ENCODE data around the gene RAET1E.

The RAET1E gene

DNA sequence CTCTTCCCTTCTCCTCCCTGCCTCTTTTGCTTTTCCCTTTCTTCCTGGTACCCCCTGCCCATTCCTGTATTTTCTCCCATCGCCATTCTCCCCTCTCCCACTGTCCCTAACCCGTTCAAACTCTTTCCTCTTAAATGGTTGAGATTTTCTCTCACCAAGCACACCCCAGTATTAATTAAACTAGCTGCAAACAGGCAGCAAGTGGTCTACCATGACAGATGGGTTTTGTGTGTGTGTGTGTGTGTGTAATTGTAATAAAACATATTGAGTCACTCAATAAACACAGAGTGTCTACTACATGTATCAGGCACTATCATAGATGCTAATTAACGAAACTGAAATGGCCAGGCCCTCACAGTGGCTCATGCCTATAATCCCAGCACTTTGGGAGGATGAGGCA lies 6.7 kb downstream of the RAET1E start:
- DNase-seq (ENCODE audit: low read depth in 2 of 2, low spot score in 1 of 2): no peak

DNA sequence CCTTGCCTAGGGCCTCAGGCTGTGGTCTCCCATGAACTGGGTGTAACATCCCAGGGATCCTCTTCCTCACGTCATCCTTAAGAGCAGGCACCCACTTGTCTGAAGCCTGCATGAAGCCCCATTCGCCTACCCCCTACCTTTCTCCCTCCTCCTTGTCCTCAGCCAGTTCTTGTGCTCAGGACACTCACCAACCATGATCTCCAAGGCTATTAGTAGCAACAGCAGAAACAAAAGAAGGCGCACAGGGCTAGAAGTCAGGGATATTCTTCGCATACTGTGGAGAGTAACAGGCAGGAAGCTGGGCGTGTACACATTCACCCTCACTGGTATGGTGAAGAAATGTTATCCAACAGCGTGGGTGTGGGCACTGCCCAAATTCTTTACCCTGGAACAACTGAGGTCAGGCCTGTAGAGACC lies 7.3 kb downstream of the RAET1E start:
- DNase-seq (ENCODE audit: low read depth in 2 of 2, low spot score in 1 of 2): no peak

DNA sequence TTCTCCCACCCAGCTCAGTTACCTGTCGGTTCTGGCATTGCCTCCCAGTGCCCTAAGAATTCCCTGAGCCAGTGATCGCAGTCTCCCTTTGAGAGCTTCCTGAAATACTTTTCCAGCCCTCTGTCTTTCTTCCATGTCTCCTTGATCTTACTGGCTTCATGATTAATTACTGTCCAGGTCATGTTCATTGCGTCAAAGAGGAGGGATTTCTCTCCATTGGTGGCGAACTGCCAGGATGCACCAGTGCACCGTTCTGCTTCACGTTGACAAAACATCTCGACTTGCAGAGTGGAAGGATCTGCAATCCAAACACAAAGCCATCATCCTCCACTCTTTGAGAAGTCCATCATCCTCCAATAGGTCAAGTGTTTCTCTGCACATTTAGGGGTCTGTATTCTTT lies 8.6 kb downstream of the RAET1E start:
- no peak for DNase-seq (ENCODE audit: low read depth in 2 of 2, low spot score in 1 of 2)

DNA sequence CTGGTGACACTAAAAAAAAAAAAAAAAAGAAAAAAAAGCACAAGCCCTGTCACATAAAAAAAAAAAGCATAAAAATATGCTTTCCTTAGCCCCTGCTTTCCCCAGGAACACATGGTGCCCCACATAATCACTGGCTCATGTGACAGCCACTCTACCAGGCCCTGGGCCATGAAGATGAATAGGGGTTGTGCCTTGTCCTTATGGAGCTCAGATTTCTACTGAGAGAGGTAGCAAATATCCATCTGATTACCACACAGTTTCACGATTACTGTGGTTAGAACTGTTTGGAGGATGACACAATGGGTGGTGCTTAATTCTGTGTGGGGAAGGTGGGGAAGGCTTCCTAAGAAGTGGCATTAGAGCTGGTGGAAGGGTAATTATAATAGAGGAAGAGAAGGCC lies 9.3 kb downstream of the RAET1E start:
- no peak for DNase-seq (ENCODE audit: low read depth in 2 of 2, low spot score in 1 of 2)

DNA sequence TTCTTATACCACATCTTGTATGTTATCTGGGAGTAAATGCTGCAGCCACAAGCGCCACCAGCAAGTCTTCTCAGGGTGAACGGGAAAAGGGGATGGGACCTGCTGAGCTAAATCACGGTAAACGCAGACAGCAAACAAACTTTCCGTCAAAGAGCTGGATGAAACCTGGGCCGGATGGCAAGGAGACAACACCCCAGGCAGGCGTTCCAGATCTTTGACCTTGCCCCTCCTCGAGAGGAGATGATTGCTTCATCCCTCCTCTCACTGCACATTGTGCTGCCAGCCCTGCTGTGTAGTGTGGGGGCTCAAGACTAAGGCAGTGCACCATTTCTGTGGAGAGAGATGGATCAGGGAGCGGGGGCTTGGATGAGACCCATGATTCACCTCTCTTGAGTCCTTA lies 9.8 kb downstream of the RAET1E start:
- DNase-seq (ENCODE audit: low read depth in 2 of 2, low spot score in 1 of 2): no peak

DNA sequence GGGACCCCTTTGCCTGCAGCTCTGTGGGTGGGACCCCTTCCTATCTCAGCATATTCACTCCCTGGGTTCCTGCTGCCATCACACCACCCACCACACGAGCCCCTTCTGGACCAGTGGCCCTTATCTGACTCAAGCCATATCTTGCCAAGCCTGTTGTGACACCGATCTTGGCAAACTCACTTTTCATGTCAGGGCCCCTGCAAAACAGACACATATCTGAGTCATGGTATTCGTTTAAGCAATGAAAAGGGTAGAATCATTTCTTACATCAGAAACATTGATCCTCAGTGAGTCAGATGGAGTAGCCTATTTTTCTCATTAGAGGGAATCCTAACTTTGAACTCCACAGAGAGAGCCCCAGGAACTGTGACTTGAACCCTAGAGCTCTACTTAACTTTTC lies 10.6 kb downstream of the RAET1E start:
- no peak for DNase-seq (ENCODE audit: low read depth in 2 of 2, low spot score in 1 of 2)

DNA sequence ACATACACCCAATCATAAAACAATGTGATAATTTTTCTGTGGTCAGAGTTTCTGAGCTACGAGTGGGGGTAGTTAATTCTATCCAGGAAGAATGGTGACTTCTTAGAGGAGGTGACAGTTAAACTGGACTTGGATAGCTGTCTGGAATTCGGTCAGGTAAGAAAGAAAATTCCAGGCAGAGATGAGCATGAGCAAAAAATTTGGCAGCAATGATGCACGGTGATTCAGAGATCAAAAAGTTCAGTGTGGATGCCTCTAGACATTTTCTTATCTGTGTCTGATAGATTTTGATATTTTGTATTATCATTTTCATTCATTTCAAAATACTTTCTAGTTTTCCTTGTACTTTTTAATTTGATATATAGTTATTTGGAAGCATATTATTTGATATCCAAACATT lies 12.0 kb downstream of the RAET1E start:
- no peak for DNase-seq (ENCODE audit: low read depth in 2 of 2, low spot score in 1 of 2)

DNA sequence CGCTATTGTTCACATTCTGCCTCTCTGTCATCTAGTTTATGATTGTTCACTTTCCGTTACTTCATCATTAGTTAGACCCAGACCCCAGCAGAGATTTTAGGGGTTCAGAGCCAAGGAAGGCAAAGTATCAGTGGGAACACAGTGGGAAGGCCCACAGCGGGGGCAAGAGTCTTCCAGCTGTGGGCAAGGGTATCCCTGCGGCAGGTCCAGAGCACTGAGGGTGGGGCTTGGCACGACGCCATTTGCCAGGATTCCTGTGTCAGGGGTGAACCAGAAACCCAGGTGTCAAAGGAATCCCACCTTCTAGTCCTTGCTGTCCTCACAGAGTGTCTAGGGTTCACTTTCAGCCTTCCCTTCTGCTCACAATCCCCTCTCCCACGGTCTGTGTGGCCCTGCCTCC lies 13.3 kb downstream of the RAET1E start:
- no peak for DNase-seq (ENCODE audit: low read depth in 2 of 2, low spot score in 1 of 2)

DNA sequence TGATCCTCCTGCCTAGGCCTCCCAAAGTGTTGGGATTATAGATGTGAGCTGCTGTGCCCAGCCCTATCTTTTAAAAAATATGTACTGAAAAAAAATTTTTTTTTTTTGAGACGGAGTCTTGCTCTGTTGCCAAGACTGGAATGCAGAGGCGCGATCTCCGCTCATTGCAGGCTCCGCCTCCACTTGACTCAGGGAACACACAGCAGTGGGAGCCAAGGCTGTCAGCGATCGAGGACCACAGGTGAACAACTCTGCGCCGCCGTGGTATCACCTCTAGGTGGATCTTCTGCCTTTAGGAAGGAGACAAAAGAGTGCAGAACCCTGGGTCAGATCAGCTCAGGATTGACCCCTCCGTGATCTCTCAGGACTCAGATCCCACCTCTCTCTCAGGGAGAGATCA lies 13.7 kb downstream of the RAET1E start:
- DNase-seq (ENCODE audit: low read depth in 2 of 2, low spot score in 1 of 2): no peak

DNA sequence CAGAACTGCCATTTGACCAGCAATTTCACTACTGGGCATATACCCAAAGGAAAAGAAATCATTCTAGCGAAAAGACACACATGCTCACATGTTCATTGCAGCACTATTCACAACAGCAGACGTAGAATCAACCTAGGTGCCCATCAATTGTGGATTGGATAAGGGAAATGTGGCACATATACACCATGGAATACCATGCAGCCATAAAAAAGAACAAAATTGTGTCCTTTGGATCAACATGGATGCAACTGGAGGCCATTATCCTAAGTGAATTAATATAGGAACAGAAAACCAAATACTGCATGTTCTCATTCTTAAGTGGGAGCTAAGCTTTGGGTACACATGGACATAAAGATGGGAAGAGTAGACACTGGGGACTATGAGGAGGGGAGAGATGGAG lies 16.1 kb downstream of the RAET1E start:
- DNase-seq (ENCODE audit: low read depth in 2 of 2, low spot score in 1 of 2): no peak

DNA sequence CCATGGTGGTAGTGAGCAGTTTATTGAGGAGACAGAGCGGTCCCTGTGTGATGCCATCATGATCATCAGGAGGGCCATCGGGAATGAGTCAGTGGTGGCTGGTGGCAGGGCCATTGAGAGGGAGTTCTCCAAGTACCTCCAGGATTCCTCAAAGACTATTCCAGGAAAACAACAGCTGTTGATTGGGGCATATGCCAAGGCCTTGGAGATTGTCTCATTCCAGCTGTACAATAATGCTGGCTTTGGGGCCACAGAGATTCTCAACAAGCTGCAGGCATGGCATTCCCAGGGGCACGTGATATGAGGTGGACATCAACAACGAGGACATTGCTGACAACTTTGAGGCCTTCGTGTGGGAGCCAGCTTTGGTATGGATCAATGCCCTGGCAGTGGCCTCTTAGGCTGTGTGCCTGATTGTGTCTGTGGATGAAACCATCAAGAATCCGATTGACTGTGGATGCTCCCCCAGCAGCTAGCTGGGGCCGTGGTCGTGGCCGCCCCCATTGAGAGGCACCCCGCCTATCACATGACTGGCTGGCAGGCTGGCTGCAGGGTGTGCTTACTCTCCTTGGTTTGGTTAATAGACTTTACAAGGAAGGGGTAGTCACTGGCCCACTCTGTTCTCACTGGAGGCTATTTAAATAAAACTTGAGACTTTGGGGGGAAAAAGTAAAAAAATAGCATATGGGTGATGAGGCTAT lies 16.7 kb downstream of the RAET1E start:
- no peak for DNase-seq (ENCODE audit: low read depth in 2 of 2, low spot score in 1 of 2)

DNA sequence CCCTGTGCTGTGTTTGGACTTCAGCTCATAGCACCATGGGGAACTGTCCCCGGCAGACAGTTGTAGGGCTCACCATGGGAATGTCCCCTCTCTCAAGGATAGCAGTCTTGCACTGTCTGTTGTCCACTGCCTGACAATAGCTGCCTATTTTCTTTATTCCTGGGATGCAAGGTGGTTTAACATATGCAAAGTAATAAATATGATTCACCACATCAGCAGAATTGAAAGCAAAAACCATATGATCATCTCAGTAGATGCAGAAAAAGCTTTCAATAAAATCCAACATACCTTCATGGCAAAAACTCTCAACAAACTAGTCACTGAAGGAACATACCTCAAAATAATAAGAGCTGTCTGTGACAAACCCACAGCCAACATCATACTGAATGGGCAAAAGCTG lies 20.3 kb downstream of the RAET1E start:
- no peak for DNase-seq (ENCODE audit: low read depth in 2 of 2, low spot score in 1 of 2)

DNA sequence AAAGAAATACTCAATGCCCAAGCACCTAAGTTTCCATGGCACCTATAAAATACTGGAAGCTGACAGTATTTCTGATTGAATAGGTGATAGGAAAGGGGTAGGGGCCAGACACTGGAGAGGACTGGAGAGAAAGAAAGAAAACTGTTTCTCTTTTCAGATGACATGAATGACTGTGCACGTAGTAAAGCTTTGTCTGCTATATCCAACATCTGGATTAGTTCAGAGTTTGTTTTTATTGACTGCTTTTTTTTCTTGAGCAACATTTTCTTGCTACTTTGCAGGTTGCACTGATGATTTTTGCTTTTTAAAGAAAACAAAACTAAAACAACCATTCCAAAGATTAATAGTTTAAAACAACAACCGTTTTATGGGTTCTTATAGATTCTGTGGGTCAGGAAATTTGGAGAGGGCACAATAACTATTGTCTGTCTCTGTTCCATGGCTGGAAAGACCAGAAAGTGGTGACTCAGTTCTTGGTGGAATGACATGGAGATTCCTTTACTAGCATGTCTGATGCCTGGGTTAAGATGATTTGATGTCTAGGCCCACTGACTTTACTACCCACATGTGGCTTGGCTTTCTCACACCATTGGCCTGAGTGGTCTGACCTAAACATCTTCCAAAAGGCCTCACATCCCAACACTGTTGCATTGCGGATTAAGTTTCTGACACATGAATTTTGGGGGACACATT lies 21.5 kb downstream of the RAET1E start:
- no peak for DNase-seq (ENCODE audit: low read depth in 2 of 2, low spot score in 1 of 2)

DNA sequence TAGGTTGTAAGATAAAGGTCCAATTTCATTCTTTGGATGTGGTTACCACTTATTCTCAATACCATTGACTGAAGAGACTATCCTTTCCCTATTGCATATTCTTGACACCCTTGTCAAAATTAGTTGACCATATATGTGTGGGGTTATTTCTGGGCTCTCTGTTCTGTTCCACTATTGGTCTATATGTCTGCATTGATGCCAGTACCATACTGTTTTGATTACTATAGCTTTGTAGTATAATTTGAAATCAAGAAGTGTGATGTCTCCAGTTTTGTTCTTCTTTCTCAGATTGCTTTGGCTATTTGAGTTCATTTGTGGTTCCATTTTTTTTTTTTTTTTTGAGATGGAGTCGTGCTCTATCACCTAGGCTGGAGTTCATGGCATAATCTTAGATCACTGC lies 25.7 kb downstream of the RAET1E start:
- no peak for DNase-seq (ENCODE audit: low read depth in 2 of 2, low spot score in 1 of 2)

DNA sequence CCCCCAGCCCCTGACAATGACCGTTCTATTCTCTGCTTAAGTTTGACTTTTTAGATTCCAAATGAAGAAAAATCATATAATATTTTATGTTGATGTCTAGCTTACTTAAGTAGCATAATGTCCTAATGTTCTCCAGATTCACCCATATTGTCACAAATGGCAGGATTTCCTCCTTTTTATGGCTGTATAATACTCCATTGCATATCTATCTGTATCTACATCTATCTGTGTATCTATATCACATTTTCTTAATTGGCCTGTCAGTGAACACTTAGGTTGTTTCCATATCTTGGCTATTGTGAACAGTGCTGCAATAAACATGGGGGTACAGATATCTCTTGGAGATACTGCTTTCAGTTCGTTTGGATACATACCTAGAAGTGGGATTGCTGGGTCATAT lies 26.7 kb downstream of the RAET1E start:
- no peak for DNase-seq (ENCODE audit: low read depth in 2 of 2, low spot score in 1 of 2)

DNA sequence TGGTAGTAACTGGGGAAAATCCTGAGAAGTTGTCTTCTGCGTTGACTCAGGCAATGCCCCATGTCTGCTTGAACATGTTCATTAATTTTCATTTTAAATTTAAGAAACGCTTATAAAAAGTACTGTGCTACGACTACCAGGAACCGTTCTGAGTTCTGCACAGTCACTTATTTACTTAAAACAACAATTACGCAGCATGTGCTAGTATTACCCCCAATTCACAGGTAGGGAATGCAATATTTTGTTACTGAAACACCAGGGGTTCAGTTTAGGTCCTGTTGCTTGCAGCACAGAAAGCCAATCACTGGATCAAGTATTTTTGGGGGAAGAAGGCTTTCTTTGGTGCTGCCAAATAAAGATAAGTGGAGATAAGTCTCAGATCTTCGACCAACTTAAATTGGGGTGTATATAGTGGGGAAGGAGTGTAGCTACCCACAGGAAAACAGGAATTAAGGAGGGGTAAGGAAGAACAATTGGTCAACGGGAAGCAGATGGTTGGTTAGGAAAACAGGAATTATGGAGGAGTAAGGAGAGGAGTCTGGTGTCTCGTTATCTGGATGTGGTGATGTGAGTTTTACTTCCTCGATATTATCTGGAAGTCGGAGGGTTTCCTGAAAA lies 28.5 kb downstream of the RAET1E start:
- no peak for DNase-seq (ENCODE audit: low read depth in 2 of 2, low spot score in 1 of 2)

DNA sequence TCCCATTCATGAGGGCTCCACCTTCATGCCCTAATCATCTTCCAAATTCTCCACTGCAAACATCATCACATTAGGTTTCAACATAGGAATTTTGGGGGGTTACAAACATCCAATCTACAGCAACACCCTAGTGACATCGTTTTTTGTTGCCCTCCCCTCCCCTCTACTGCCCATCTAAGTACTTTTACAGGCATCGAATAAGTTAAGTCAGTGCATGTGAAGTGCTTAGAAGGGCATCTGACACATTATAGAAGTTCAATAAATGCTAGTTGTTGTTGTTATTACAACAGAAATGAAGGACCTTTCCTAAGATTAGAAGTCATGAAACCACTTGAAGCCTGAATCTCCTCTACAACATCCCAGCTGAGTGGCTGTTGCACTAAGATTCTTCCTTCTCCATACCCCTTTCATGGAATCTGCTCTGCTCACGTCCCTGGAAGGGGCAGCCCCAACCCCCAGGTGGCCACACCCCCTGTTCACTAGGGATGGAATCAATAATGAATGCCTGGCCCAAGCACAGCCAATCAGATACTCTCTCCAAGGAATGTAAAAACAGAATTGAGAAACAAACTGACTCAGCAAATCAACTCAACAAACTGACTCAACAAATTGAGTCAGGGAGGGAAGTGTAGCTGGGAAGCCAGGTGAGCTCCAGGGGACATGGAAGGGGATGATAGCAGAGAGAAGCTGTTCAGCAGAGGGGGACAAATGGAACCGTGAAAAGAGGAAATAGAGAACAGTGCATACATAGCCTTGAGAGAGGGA lies 29.9 kb downstream of the RAET1E start:
- no peak for DNase-seq (ENCODE audit: low read depth in 2 of 2, low spot score in 1 of 2)

DNA sequence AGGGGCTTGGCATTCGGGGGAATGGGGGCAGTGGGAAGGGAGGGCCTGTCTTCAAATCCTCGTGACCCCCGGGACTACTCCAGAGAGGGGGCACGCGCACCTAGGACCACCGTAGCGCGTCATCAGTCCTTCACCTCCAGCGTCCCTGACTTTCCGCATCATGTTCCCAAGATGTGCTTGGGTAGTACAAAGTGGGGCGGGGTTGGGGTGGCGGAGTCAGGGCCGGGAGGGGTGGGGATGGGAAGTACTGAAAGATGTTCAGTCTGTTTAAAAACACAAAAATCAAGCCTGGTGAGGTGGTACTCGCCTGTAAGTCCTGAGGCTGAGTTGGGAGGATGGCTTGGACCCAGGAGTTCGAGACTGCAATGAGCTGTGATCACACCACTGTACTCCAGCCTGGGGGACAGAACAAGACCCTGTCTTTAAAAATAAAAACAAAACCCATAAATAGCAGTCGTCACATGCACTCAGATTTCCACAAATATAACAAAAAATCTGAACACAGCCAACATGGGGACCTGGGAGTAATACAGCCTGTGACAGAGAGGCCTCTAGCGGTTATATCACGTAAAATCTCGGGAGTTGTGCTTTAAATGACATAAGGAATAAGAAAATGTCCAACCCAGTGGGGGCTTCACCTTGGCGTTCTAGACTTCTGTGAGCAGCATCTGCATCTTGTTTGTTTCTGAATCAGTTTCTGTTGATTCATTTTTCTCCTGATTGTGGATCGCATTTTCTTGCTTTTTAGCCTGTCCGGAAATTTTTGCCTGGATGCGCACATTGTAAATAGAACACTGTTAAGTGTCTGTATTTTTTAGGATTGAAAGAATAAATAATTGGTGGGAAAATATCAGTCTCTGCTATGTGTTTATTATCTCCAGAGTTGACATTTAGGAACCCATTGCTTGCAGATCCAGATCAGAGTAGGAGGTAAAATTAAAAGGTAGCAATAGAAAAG lies 33.1 kb downstream of the RAET1E start:
- no peak for DNase-seq (ENCODE audit: low read depth in 2 of 2, low spot score in 1 of 2)

DNA sequence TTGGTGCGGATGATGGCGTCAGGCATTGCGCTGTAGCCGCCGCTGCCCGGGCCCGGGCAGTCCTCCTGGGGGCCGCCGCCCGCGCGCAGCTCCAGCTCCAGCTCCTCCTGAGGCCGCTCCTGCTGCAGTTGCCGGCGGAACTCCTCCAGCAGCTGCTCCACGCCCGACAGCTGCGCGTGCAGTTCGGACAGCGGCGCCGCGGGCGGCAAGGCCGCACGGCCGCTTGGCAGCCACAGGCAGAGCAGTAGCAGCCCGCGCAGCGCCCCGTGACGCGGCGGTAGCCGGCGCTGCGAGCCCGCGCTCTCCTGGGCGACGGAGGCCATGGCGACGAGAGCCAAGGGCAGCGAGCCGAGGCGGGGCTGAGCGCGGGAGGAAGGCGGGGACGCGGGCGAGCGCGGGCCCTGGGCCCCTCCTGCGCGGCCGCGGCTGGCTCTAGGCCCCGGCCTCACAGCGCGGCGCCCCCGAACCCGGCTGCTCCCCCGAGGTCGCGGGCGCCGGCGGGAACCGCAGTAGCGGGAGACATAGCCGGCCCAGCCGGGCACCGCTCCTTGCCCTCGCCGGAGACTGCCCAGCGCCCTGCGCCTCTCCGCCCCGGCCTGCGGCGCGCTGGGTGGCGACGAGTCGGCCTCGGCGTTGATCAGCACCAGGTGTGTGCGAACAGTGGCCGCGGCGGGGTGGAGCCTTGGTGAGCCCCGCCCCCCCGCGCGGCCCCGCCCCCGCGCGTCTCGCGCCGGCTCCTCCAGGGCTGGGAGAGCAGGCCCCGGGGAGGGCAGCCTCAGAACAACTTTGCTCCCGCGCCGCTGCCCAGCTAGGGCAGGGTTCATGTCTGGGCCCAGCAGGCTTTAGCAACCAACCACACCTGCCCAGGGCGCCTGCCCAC lies 34.0 kb downstream of the RAET1E start, which contains the start of gene LRP11:
Gene LRP11, minus strand, starts transcription at position 662 of the 880 bp plus-strand sequence. Its CDS starts 339 bp downstream, at position 323.
- DNase-seq (ENCODE audit: low read depth in 2 of 2, low spot score in 1 of 2): peak; percentile 26 to 56

All from stimulated activated CD8-positive, alpha-beta memory T cell treated with anti-CD3 and anti-CD28 coated beads, Interleukin-4, amount 100 ng/mL, for 1 hour (primary cell).